GM19468 (cell line): ENCODE results near the gene AFF3.
"Not testable (repeated sequence)": the region's sequence is repeated elsewhere in the genome, so short reads cannot be mapped to it uniquely, and the experiment has no call there.

Experiments
- ATAC-seq: cut with Tn5 transposase; IDR thresholded peaks from one replicate; pipeline ENCODE4 v1.9.1; 2021; ENCODE audit warnings: mild to moderate bottlenecking, moderate library complexity, moderate number of reproducible peaks; ENCODE audit not compliant: unreplicated experiment; ENCODE audit errors: extremely low read depth

Gene AFF3

DNA sequence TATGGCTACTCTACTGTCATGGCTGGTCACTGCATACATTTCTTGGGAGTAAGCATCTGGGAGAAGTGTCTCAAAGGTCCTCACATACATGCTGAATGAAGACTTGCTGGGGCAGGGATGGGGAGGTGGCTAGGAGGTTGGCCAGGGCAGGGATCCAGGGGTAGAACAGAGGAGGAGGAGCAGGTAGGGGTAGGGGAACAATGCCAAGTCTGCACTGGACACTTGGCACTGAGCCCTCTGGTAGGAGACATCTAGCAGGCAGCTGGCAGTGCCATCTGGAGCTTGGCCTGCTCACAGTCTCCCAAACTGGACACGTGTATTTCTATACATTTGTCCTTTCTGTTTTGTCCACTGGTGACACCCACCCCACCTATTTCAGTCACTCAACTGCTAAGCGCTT, 589.9 kb downstream of the AFF3 start:
- ATAC-seq = no peak

- no peak for ATAC-seq
Measured at GRCh38 chr2:99550368-99550767, 592.0 kb downstream of the AFF3 start.

DNA sequence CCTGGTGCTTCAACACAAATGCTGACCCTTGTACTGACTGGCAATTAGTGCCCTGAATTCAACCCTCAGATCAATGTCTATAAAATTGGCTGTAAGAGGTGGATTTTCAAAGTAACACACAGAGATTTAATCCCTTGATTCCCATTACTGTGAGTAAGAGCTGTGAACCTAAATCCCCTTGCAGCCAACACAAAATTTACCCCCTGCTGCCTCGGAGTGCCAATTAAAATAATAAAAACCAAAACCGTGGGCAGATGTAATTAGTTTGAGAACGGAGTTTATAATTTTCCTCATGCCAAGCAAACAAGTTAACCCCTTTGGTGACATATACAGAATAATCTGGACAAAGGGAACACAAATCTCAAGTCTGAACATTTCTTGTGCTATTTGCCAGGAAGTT, 596.8 kb downstream of the AFF3 start:
- ATAC-seq = no peak

GRCh38 chr2:99545066-99545465, 597.3 kb downstream of the AFF3 start:
- no peak for ATAC-seq

GRCh38 chr2:99544608-99545007, 597.8 kb downstream of the AFF3 start:
- no peak for ATAC-seq

- no peak for ATAC-seq
Measured at GRCh38 chr2:99543247-99543646, 599.1 kb downstream of the AFF3 start.

- ATAC-seq = no peak
Measured at GRCh38 chr2:99537910-99538485, 604.4 kb downstream of the AFF3 start.

DNA sequence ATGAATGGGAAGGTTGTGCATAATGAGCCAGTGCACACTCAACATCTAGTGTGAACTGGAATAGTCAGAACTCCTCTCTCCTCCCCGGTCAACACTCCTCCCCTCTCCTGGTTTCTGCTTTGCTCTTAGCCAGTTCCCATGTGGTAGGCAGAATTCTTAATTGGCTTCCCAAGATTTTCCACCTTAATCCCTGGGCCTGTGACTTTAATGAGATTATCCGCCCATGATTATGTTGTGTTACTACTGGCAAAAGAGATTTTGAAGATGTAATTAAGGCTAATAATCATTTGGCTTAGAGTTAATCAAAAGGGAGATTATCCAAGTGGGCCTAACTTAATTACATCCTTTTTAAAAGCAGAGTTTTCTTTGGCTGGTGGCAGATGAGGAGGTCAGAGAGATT, 618.3 kb downstream of the AFF3 start:
- ATAC-seq = no peak

GRCh38 chr2:99522157-99522556, 620.2 kb downstream of the AFF3 start:
- ATAC-seq = no peak

GRCh38 chr2:99520813-99521212, 621.6 kb downstream of the AFF3 start:
- ATAC-seq = no peak

DNA sequence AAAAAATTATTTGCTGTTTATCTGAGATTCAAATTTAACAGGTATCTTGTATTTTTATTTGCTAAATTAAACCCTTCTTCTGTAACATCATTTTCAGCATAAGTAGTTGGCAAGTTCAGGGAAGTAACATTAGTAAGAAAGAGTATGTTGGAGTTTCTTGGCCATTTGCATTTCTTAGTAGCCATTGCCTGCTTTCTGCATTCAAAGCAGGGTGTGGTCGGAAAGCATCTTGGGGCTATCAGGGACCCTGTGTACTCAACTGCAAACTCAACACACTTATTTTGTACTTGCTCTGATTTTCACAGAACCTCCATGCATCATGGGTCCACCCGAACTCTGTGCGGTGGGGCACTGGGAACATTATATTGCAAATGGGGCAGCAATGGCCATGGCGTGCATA, 622.2 kb downstream of the AFF3 start:
- ATAC-seq = no peak

DNA sequence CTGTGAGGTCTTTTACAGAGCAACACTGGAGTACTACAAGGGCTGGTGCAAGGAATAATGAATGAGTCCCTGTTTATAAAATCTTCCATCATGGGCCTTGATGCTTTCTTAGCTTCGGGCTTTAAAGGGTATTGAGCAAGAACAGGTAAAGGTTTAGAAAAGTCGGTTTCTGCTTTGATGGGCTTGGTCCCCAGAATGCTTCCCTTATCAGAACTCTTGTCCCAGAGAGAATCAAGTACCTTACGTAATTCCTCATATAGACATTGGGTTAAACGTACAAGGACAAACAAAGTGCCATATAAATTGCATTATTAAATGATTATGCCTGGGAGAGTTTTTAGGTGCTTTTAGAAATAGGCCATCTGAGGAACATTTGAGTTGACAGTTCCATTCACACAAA, 628.0 kb downstream of the AFF3 start:
- no peak for ATAC-seq

DNA sequence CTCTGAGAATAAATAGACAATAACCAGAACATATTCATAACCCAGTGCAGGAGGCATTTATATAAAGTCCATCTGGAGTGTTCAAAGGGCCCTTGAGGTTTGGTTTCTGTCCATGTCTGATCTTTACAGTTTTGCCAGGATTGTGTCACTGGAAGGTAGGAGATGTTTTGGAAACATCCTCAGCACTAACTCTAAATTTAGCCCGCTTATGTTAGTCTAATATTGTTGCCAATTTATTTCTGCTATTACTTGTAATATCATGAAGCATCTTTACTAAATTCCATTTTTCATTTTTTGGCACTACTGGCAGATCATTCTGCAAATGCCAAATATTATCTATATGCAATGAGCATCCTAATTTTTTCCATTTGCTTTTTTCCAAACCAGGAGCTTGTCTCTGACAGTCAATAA, 630.2 kb downstream of the AFF3 start:
- ATAC-seq = no peak

GRCh38 chr2:99509387-99509786, 633.0 kb downstream of the AFF3 start:
- ATAC-seq = no peak

GRCh38 chr2:99507937-99508818, 634.2 kb downstream of the AFF3 start:
- no peak for ATAC-seq

DNA sequence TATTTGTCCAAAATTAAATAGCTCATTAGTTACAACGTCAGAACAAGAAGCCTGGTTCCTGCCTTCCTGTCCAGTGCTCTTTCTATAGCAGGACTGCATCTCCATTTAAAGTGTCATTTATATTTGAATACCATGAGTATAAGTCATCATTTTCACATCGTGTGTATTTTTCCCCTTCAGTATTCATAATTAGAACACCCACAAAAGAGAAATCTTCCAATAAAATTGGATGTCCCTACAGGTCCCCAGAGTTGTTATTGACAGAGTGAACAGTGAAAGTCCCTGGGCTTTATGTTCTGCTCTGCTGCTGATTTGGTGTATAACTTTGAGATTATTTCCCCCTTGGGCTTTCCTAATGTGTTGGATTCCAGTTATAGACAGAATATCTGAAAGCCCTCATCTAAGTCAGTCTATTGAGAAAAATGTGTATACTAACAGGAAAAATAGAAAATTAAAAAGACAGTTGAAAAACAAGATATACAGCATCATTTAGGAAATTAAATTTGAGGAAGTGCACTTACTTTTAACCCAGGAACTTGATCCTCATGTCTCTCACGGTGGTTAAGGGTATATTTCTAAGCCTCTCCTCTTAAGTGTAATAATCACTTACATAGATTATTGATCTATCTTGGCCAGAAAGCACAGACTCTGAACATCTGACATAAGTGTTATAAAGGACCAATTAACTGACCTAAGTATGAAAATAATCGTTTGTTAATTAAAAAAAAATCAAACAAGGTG, 637.4 kb downstream of the AFF3 start:
- ATAC-seq = no peak

- not testable (repeated sequence) for ATAC-seq
Measured at GRCh38 chr2:99503662-99504416, 638.6 kb downstream of the AFF3 start.

DNA sequence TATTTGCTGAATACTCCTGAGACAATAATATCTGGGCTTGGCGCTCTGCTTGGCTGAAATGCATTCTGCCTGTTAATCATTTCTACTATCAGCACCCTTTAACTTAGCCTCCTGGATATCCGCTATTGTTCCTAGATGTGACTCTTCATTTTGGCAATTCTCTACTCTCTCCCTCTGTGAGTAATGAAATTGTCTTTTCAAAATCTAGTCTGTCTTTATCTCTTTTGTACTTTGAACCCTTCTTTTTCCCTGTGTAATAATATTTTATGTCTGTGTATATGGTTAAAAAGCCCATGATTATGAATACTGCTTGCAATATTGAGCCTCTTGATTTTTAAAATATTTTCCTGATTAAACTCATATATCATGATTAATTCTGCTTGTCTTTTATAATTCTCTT, 646.4 kb downstream of the AFF3 start:
- no peak for ATAC-seq
